ENCODE measurements around the gene KHDRBS1. TPM values are rescaled to one million over a fixed set of nuclear protein-coding genes. Genes with fewer than 3 reads are reported as not detected.

The KHDRBS1 gene
- total RNA-seq, 5 donors from 2014 or later (not counting 1 experiment from before 2014, with no cell fraction given) = 98.9 to 115 (median 111) TPM

DNA sequence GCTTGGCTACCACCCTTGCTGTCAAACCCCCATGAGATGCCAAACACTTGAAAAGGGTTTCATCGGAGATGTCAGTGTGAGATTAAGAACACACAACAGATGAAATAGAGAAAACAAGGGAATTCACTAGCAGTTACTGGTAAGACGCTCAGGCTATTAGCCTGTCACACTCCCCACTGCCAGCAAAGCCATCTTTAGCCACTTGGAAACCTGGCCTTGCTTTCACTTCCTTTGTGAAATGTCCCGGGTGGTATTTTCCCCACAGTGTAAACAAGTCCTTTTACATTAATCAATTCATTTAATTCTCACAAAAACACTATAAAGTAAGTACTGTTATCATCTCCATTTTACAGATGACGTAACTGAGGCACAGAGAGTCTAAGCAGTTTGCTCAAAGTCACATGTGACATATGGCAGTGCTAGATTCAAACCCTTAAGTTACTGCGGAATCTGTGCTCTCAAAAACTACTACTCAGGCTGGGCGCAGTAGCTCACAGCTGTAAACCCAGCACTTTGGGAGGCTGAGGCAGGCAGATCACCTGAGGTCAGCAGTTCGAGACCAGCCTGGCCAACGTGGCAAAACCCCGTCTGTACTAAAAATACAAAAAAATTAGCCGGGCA, 32.7 kb upstream of the KHDRBS1 start:
- H3K4me3 ChIP-seq (ENCODE audit: control insufficient read depth in 1 of 2, extremely low read depth in 1 of 2, low read length in 1 of 2) = no peak overlapping the region
- H3K4me1 ChIP-seq (ENCODE audit: control insufficient read depth in 1 of 2, extremely low read depth in 1 of 2, insufficient read depth in 2 of 2, low read length in 2 of 2) = peaks cover 38 to 50% of the 10 kb centered on the region in 2 experiments
- H3K27ac Mint-ChIP-seq = peak overlapping the region; percentile 90 to 95
- peak overlapping the region in 1 of 3 donors; percentile 71 for H3K4me3 Mint-ChIP-seq
- WGBS (ENCODE audit: insufficient coverage) = 83% methylated on average over 9 of the region's 10 CpGs
- H3K36me3 ChIP-seq (ENCODE audit: control insufficient read depth in 2 of 2, extremely low read depth in 1 of 2, insufficient read depth in 1 of 2, low read length in 1 of 2) = no peaks in the 10 kb centered on the region
- CTCF ChIA-PET = interaction anchor here in 1 of 2 donors (0.6 kb wide), 1 partner anchor 24 kb away, joined by 7 read pairs; no protein-coding TSS in a partner anchor
- ATAC-seq (replicated peaks in 1 of 4) (no peak), DNase-seq (no peak)
- H3K36me3 Mint-ChIP-seq = no peaks in the 10 kb centered on the region
- peaks cover 48 to 57% (median 49%) of the 10 kb centered on the region in 3 donors for H3K4me1 Mint-ChIP-seq
- no peaks in the 10 kb centered on the region for H3K9me3 ChIP-seq
- POLR2A ChIA-PET = no interaction called here
- no peaks in the 10 kb centered on the region for H3K27me3 ChIP-seq (replicated peaks in 1 of 2; ENCODE audit: control insufficient read depth in 2 of 2, extremely low read depth in 1 of 2, insufficient read depth in 2 of 2, low read length in 1 of 2)
- H3K27ac ChIP-seq (ENCODE audit: low read length) = peak overlapping the region; percentile 72
- no peaks in the 10 kb centered on the region for H3K9me3 Mint-ChIP-seq
- H3K27me3 Mint-ChIP-seq = no peaks in the 10 kb centered on the region

DNA sequence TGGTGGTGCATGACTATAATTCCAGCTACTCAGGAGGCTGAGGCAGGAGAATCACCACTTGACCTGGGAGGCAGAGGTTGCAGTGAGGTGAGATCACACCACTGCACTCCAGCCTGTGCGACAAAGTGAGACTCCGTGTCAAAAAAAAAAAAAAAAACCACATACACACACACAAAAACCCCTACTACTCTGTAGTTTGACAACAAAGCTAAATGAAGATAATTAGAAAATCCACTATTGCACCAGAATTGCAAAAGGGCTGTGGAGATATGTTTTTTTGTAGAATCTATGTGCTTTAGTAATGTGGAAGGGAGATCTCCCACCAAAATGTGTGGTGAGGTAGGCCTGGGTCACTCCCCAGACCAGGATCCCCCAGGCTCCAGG, 32.2 kb upstream of the KHDRBS1 start:
- H3K9me3 Mint-ChIP-seq = no peaks in the 10 kb centered on the region

DNA sequence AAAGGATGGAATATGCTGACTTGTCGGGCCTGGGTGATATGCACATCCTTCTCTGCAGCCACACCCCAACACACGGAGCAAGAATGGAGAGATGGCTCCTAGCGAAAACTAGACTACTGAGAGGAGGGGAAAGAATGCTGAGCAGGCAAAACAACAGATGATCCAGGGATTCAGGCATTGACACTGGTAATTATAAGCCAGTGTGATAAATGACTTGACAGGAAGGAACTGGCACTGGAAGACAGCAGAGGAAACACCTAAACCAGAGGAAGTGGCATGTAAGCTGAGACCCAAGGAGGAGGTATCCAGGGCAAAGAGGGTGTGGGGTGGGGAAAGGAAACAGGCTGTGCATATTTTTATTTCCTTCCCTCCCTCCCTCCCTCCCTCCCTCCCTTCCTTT, 31.7 kb upstream of the KHDRBS1 start:
- H3K4me3 Mint-ChIP-seq = peak overlapping the region; percentile 18 to 71 (median 41)
- Histone ChIP-seq H3K9me3 (no peaks in the 10 kb centered on the region), H3K36me3 (ENCODE audit: control insufficient read depth in 2 of 2, extremely low read depth in 1 of 2, insufficient read depth in 1 of 2, low read length in 1 of 2) (no peaks in the 10 kb centered on the region), H3K27ac (ENCODE audit: low read length) (peak overlapping the region; percentile 72), H3K4me3 (ENCODE audit: control insufficient read depth in 1 of 2, extremely low read depth in 1 of 2, low read length in 1 of 2) (no peak overlapping the region), H3K27me3 (replicated peaks in 1 of 2; ENCODE audit: control insufficient read depth in 2 of 2, extremely low read depth in 1 of 2, insufficient read depth in 2 of 2, low read length in 1 of 2) (no peaks in the 10 kb centered on the region), H3K4me1 (ENCODE audit: control insufficient read depth in 1 of 2, extremely low read depth in 1 of 2, insufficient read depth in 2 of 2, low read length in 2 of 2) (peaks cover 40 to 53% of the 10 kb centered on the region in 2 experiments)
- no CpG with 5 or more reads among the region's 3 CpGs for WGBS (ENCODE audit: insufficient coverage)
- peaks cover 51 to 61% (median 53%) of the 10 kb centered on the region in 3 donors for H3K4me1 Mint-ChIP-seq
- peak overlapping the region; percentile 90 to 95 for H3K27ac Mint-ChIP-seq
- H3K36me3 Mint-ChIP-seq = no peaks in the 10 kb centered on the region
- H3K9me3 Mint-ChIP-seq = no peaks in the 10 kb centered on the region
- POLR2A ChIA-PET = no interaction called here
- no peaks in the 10 kb centered on the region for H3K27me3 Mint-ChIP-seq
- ATAC-seq (replicated peaks in 1 of 4) = peak; percentile 71 to 79 (median 76)
- peak in 32 of 35 experiments; percentile 18 to 72 (median 48) for DNase-seq
- CTCF ChIA-PET = interaction anchor here (0.6 to 1.2 kb wide), 6 partner anchors 9 to 126 kb away, joined by 3 to 7 read pairs (median 4); no protein-coding TSS in a partner anchor

More for the DNA sequence above, 32.2 kb upstream of the KHDRBS1 start:
- CTCF ChIA-PET = interaction anchor here (0.6 to 1.2 kb wide), 5 partner anchors 9 to 92 kb away, joined by 3 to 7 read pairs (median 4); no protein-coding TSS in a partner anchor
- Mint-ChIP-seq H3K27ac (peak overlapping the region; percentile 90 to 95), H3K4me1 (peaks cover 48 to 57% (median 49%) of the 10 kb centered on the region in 3 donors), H3K36me3 (no peaks in the 10 kb centered on the region), H3K4me3 (peak overlapping the region in 1 of 3 donors; percentile 71), H3K27me3 (no peaks in the 10 kb centered on the region)
- ATAC-seq (replicated peaks in 1 of 4) (peak in 1 of 4 experiments; percentile 21), DNase-seq (peak in 4 of 35 experiments; percentile 6 to 30 (median 10))
- H3K36me3 ChIP-seq (ENCODE audit: control insufficient read depth in 2 of 2, extremely low read depth in 1 of 2, insufficient read depth in 1 of 2, low read length in 1 of 2) = no peaks in the 10 kb centered on the region
- peak overlapping the region; percentile 72 for H3K27ac ChIP-seq (ENCODE audit: low read length)
- no peaks in the 10 kb centered on the region for H3K27me3 ChIP-seq (replicated peaks in 1 of 2; ENCODE audit: control insufficient read depth in 2 of 2, extremely low read depth in 1 of 2, insufficient read depth in 2 of 2, low read length in 1 of 2)
- no peaks in the 10 kb centered on the region for H3K9me3 ChIP-seq
- H3K4me1 ChIP-seq (ENCODE audit: control insufficient read depth in 1 of 2, extremely low read depth in 1 of 2, insufficient read depth in 2 of 2, low read length in 2 of 2) = peaks cover 40 to 53% of the 10 kb centered on the region in 2 experiments
- no CpG with 5 or more reads among the region's 2 CpGs for WGBS (ENCODE audit: insufficient coverage)
- no peak overlapping the region for H3K4me3 ChIP-seq (ENCODE audit: control insufficient read depth in 1 of 2, extremely low read depth in 1 of 2, low read length in 1 of 2)
- POLR2A ChIA-PET = no interaction called here

DNA sequence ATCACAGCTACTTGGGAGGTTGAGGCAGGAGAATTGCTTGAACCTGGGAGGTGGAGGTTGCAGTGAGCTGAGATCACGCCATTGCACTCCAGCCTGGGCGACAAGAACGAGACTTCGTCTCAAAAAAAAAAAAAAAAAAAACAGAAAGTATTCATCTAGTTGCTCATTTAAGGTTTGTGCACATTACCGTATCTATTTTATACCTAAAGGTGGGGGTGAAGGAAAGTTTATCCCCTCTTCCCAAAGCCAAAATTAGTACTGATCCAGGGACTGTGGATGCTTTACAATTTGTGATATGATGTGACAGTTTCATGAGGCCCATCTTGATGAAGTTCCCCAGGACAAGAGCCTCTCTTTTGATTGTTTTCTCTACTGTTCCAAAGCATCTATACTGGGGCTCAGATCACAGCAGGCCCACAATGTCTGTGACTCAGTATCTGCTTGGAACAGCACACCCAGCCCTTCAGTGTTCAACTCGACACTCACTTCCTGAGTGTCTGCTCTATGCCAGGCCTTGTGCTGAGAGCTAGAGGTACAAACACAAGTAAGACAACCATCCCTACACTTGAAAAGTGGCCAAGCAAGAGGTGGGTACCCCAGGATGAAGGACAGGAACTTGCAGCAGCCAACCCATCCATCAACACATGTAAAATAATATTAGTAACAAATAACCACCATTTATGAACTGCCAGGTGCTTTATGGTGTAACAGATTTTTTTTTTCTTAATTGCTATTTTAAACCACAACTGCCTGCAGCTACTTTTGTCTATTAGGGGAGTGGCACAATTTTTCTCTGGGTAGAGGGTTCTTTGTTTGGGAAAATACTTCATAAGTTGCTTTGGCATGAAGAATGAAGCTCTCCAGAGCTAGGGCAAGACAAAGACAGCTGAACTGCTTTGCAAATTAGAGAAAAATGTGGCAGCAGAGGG, 29.0 kb upstream of the KHDRBS1 start:
- WGBS (ENCODE audit: insufficient coverage) = no CpG with 5 or more reads among the region's 6 CpGs

DNA sequence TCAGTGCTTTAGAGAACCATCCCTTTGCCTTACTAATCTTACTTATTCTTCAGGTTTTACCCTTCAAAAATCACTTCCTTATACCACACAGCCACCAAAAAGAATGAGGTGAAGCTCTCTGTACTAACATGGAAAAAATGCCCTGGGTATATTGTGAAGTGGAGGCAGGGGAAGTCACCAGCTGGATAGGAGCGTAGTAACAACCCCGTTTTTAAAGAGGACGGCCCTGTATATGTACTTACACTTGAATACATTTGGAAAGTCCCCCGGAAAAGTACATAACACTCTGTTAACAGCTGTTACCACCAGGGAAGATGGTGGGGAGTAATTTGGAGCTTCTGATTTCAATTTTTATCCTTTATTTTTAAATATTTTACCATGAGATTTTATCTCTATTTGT, 28.2 kb upstream of the KHDRBS1 start:
- ATAC-seq (replicated peaks in 1 of 4) (peak in 1 of 4 experiments; percentile 79), DNase-seq (peak in 4 of 35 experiments; percentile 8 to 73 (median 17))
- no peaks in the 10 kb centered on the region for H3K9me3 ChIP-seq
- no CpG with 5 or more reads among the region's 4 CpGs for WGBS (ENCODE audit: insufficient coverage)
- Mint-ChIP-seq H3K27ac (peak overlapping the region; percentile 91 to 97), H3K36me3 (no peaks in the 10 kb centered on the region), H3K27me3 (no peaks in the 10 kb centered on the region), H3K4me3 (peak overlapping the region in 1 of 3 donors; percentile 55), H3K9me3 (no peaks in the 10 kb centered on the region), H3K4me1 (peaks cover 63 to 65% (median 64%) of the 10 kb centered on the region in 3 donors)
- peak overlapping the region; percentile 75 for H3K27ac ChIP-seq (ENCODE audit: low read length)
- H3K36me3 ChIP-seq (ENCODE audit: control insufficient read depth in 2 of 2, extremely low read depth in 1 of 2, insufficient read depth in 1 of 2, low read length in 1 of 2) = no peaks in the 10 kb centered on the region
- ChIA-PET POLR2A (interaction anchor here in 1 of 2 donors (0.6 kb wide), 3 partner anchors 87 to 612 kb away, joined by 3 to 8 read pairs (median 4); partner anchors contain the start of gene TMEM39B), CTCF (interaction anchor here in 1 of 2 donors (0.6 to 1.4 kb wide), 5 partner anchors 13 to 928 kb away, joined by 3 to 6 read pairs (median 3); no protein-coding TSS in a partner anchor)
- no peaks in the 10 kb centered on the region for H3K27me3 ChIP-seq (replicated peaks in 1 of 2; ENCODE audit: control insufficient read depth in 2 of 2, extremely low read depth in 1 of 2, insufficient read depth in 2 of 2, low read length in 1 of 2)
- no peak overlapping the region for H3K4me3 ChIP-seq (ENCODE audit: control insufficient read depth in 1 of 2, extremely low read depth in 1 of 2, low read length in 1 of 2)
- peaks cover 40 to 60% of the 10 kb centered on the region in 2 experiments for H3K4me1 ChIP-seq (ENCODE audit: control insufficient read depth in 1 of 2, extremely low read depth in 1 of 2, insufficient read depth in 2 of 2, low read length in 2 of 2)

More for the DNA sequence above, 29.0 kb upstream of the KHDRBS1 start:
- ATAC-seq (replicated peaks in 1 of 4) (peak; percentile 57 to 89 (median 88)), DNase-seq (peak in 19 of 35 experiments; percentile 4 to 57 (median 17))
- Histone ChIP-seq H3K4me1 (ENCODE audit: control insufficient read depth in 1 of 2, extremely low read depth in 1 of 2, insufficient read depth in 2 of 2, low read length in 2 of 2) (peaks cover 40 to 56% of the 10 kb centered on the region in 2 experiments), H3K27me3 (replicated peaks in 1 of 2; ENCODE audit: control insufficient read depth in 2 of 2, extremely low read depth in 1 of 2, insufficient read depth in 2 of 2, low read length in 1 of 2) (no peaks in the 10 kb centered on the region), H3K4me3 (ENCODE audit: control insufficient read depth in 1 of 2, extremely low read depth in 1 of 2, low read length in 1 of 2) (no peak overlapping the region), H3K27ac (ENCODE audit: low read length) (peak overlapping the region; percentile 75), H3K36me3 (ENCODE audit: control insufficient read depth in 2 of 2, extremely low read depth in 1 of 2, insufficient read depth in 1 of 2, low read length in 1 of 2) (no peaks in the 10 kb centered on the region), H3K9me3 (no peaks in the 10 kb centered on the region)
- Mint-ChIP-seq H3K27me3 (no peaks in the 10 kb centered on the region), H3K9me3 (no peaks in the 10 kb centered on the region), H3K36me3 (no peaks in the 10 kb centered on the region), H3K27ac (peak overlapping the region; percentile 91 to 97), H3K4me3 (peak overlapping the region in 2 of 3 donors; percentile 7 to 55), H3K4me1 (peaks cover 55 to 62% (median 57%) of the 10 kb centered on the region in 3 donors)
- ChIA-PET POLR2A (interaction anchor here in 1 of 2 donors (0.6 kb wide), 2 partner anchors 112 to 611 kb away, joined by 4 to 8 read pairs; no protein-coding TSS in a partner anchor), CTCF (interaction anchor here in 1 of 2 donors (0.6 to 1.4 kb wide), 5 partner anchors 14 to 928 kb away, joined by 3 to 6 read pairs (median 3); no protein-coding TSS in a partner anchor)

Measured in T-cell (primary cell).